Suprapubic skin (tissue), 3 donors: ENCODE results near the gene TMEM213.

ENCODE experiments used
- CTCF ChIP-seq, 2 donors: fragments of 200-600 bp in 1 of 2; fragments of 450-650 bp in 1 of 2; sonication (generic) in 1 of 2; IDR thresholded peaks; one replicate each; pipeline ENCODE4 v1.5.1; 2016 to 2019; ENCODE audit warnings: antibody characterized with exemption in 2 of 2, mild to moderate bottlenecking in 1 of 2, moderate library complexity in 1 of 2
- POLR2A ChIP-seq, 2 donors: fragments of 450-650 bp; IDR thresholded peaks; one replicate each; pipeline ENCODE4 v1.6.1; 2017; ENCODE audit warnings: antibody characterized with exemption in 2 of 2, mild to moderate bottlenecking in 2 of 2, moderate library complexity in 2 of 2

- TF ChIP-seq POLR2A (IDR thresholded peaks at IDR 0.05) (no peak), CTCF (IDR thresholded peaks at IDR 0.05) (no peak)
Observed at GRCh38 chr7:138802706-138803105, 4.9 kb downstream of the TMEM213 start.
